H1 (cell line): ENCODE data around the gene LIPC. TPM values are rescaled to one million over a fixed set of nuclear protein-coding genes. Genes with fewer than 3 reads are reported as not detected.

Source experiments
- CTCF ChIA-PET: fragments of 300-600 bp; sonication (Branson Sonifier 250); formaldehyde crosslinking; loops from one replicate; lab custom pipeline; 2021; ENCODE audit not compliant: partially characterized antibody; lab: Charles Lee
- POLR2A ChIA-PET: fragments of 300-600 bp; sonication (Branson Sonifier 250); formaldehyde crosslinking; loops from one replicate; lab custom pipeline; 2021; ENCODE audit warnings: inconsistent platforms; ENCODE audit not compliant: partially characterized antibody; lab: Charles Lee
- DNase-seq, 2 experiments: peaks; one replicate each; pipeline versions ENCODE4 v3.0.0 to v3.0.0-alpha.2; 2010 to 2022; ENCODE audit warnings: low spot score in 2 of 2, low read depth in 1 of 2, mixed read lengths in 1 of 2
- FAIRE-seq: peaks from 2 replicates; lab custom pipeline; 2011; peaks lifted over from hg19 to GRCh38; lab: Jason Lieb, UNC
- H2AFZ ChIP-seq: 2 replicates; pipeline ENCODE4 v1.8.1; 2012; ENCODE audit warnings: low read length, inconsistent platforms
- H2AK5ac ChIP-seq: 2 replicates; pipeline ENCODE4 v1.6.1; 2013; ENCODE audit warnings: low read depth, low read length
- H2BK120ac ChIP-seq: replicated peaks from 2 replicates; pipeline ENCODE3; 2013; ENCODE audit warnings: low read depth, low read length, inconsistent platforms
- H2BK12ac ChIP-seq: 2 replicates; pipeline ENCODE4 v1.6.1; 2013; ENCODE audit warnings: low read depth, low read length
- H2BK15ac ChIP-seq: 2 replicates; pipeline ENCODE4 v1.6.1; 2013; ENCODE audit warnings: low read length
- H2BK20ac ChIP-seq: 2 replicates; pipeline ENCODE4 v1.6.1; 2013; ENCODE audit warnings: low read length
- H2BK5ac ChIP-seq: 2 replicates; pipeline ENCODE4 v1.6.1; 2013; ENCODE audit warnings: low read depth, low read length
- H3K14ac ChIP-seq: 2 replicates; pipeline ENCODE4 v1.6.1; 2013; ENCODE audit warnings: inconsistent platforms; ENCODE audit not compliant: insufficient read length
- H3K18ac ChIP-seq: 2 replicates; pipeline ENCODE4 v1.6.1; 2013; ENCODE audit warnings: low read length; ENCODE audit errors: extremely low read depth
- H3K23ac ChIP-seq: 2 replicates; pipeline ENCODE4 v1.6.1; 2013; ENCODE audit warnings: inconsistent platforms; ENCODE audit not compliant: insufficient read length
- H3K23me2 ChIP-seq: 2 replicates; pipeline ENCODE4 v1.6.1; 2013; ENCODE audit warnings: low read depth, low read length
- H3K27ac ChIP-seq: 2 replicates; pipeline ENCODE4 v1.6.1; 2011; ENCODE audit warnings: low read depth, low read length, inconsistent platforms
- H3K27me3 ChIP-seq, 4 experiments: replicated peaks in 1 of 4; 1 replicate in 1 of 4; 2 replicates in 3 of 4; pipeline versions ENCODE4 v1.6.1 to v1.8.1; 2011 to 2013; ENCODE audit warnings: low read length in 3 of 4, mild to moderate bottlenecking in 3 of 4, inconsistent platforms in 2 of 4, mixed read lengths in 2 of 4, moderate library complexity in 1 of 4; ENCODE audit not compliant: control insufficient read depth in 3 of 4, insufficient read depth in 3 of 4; ENCODE audit errors: extremely low read depth in 1 of 4
- H3K36me3 ChIP-seq, 4 experiments: 2 replicates each; pipeline versions ENCODE4 v1.6.1 to v1.8.1; 2011 to 2013; ENCODE audit warnings: mild to moderate bottlenecking in 4 of 4, low read length in 3 of 4, moderate library complexity in 2 of 4, control low read depth in 1 of 4, inconsistent platforms in 1 of 4; ENCODE audit not compliant: insufficient read depth in 4 of 4, control insufficient read depth in 2 of 4
- H3K4ac ChIP-seq: replicated peaks from 2 replicates; pipeline ENCODE3; 2013; ENCODE audit warnings: low read length, low read depth, mixed read lengths, inconsistent platforms; ENCODE audit not compliant: insufficient read length
- H3K4me1 ChIP-seq, 4 experiments: replicated peaks in 1 of 4; 1 replicate in 1 of 4; 2 replicates in 3 of 4; pipeline versions ENCODE4 v1.6.1 to v1.8.1; 2011 to 2013; ENCODE audit warnings: low read length in 3 of 4, inconsistent platforms in 2 of 4, mixed read lengths in 1 of 4; ENCODE audit not compliant: insufficient read depth in 4 of 4, control insufficient read depth in 3 of 4
- H3K4me2 ChIP-seq, 2 experiments: 2 replicates each; pipeline versions ENCODE4 v1.6.1 to v1.8.1; 2011 to 2013; ENCODE audit warnings: low read depth in 2 of 2, low read length in 2 of 2, control low read depth in 1 of 2, inconsistent platforms in 1 of 2, mild to moderate bottlenecking in 1 of 2; ENCODE audit not compliant: insufficient read depth in 1 of 2
- H3K4me3 ChIP-seq, 4 experiments: fragments of 200-600, 300-600 bp in 1 of 4; sonication (generic), shearing (Covaris generic), sonication (Bioruptor Twin) in 1 of 4; 2 replicates each; pipeline versions ENCODE4 v1.5.1 to v1.8.1; 2011 to 2016; ENCODE audit warnings: low read length in 4 of 4, low read depth in 3 of 4, control low read depth in 2 of 4, inconsistent platforms in 2 of 4, mild to moderate bottlenecking in 2 of 4, mixed read lengths in 1 of 4, moderate library complexity in 1 of 4; ENCODE audit not compliant: insufficient read depth in 2 of 4; ENCODE audit errors: extremely low read depth in 1 of 4
- H3K56ac ChIP-seq: replicated peaks from 2 replicates; pipeline ENCODE3; 2013; ENCODE audit warnings: low read depth, mild to moderate bottlenecking, mixed read lengths, low read length, inconsistent platforms; ENCODE audit not compliant: insufficient read length
- H3K79me1 ChIP-seq: 2 replicates; pipeline ENCODE4 v1.6.1; 2013; ENCODE audit warnings: low read depth, low read length, control low read depth
- H3K79me2 ChIP-seq, 2 experiments: 2 replicates each; pipeline versions ENCODE4 v1.6.1 to v1.8.1; 2012 to 2013; ENCODE audit warnings: low read length in 2 of 2, mild to moderate bottlenecking in 2 of 2, inconsistent platforms in 1 of 2; ENCODE audit not compliant: insufficient read depth in 2 of 2, control insufficient read depth in 1 of 2
- H3K9ac ChIP-seq, 4 experiments: replicated peaks in 1 of 4; 1 replicate in 1 of 4; 2 replicates in 3 of 4; pipeline versions ENCODE4 v1.6.1 to v1.8.1; 2011 to 2013; ENCODE audit warnings: low read depth in 3 of 4, low read length in 3 of 4, control low read depth in 2 of 4, mild to moderate bottlenecking in 2 of 4, moderate library complexity in 2 of 4, inconsistent platforms in 1 of 4; ENCODE audit errors: extremely low read depth in 1 of 4
- H3K9me3 ChIP-seq, 2 experiments: 2 replicates each; pipeline versions ENCODE4 v1.6.1 to v1.8.1; 2012 to 2013; ENCODE audit warnings: mild to moderate bottlenecking in 2 of 2, moderate library complexity in 2 of 2, control low read depth in 1 of 2, inconsistent platforms in 1 of 2, low read depth in 1 of 2, low read length in 1 of 2, mixed read lengths in 1 of 2; ENCODE audit not compliant: insufficient read depth in 2 of 2
- H4K20me1 ChIP-seq, 2 experiments: replicated peaks in 1 of 2; 2 replicates each; pipeline versions ENCODE3 to v1.8.1; 2011 to 2013; ENCODE audit warnings: inconsistent platforms in 2 of 2, low read length in 2 of 2, mild to moderate bottlenecking in 1 of 2; ENCODE audit not compliant: insufficient read depth in 2 of 2, control insufficient read depth in 1 of 2
- H4K5ac ChIP-seq: 2 replicates; pipeline ENCODE4 v1.6.1; 2013; ENCODE audit warnings: low read length, low read depth, mixed read lengths, inconsistent platforms; ENCODE audit not compliant: insufficient read length
- H4K8ac ChIP-seq: 2 replicates; pipeline ENCODE4 v1.8.0; 2013; ENCODE audit warnings: mild to moderate bottlenecking, moderate library complexity, low read length, inconsistent platforms; ENCODE audit not compliant: insufficient read depth; ENCODE audit errors: extremely low read depth
- H4K91ac ChIP-seq: replicated peaks from 2 replicates; pipeline ENCODE3; 2013; ENCODE audit warnings: low read length, mixed read lengths, inconsistent platforms; ENCODE audit not compliant: insufficient read length
- CBX5 ChIP-seq: fragments of 300-800, 300-1000 bp; sonication (generic); IDR thresholded peaks from 2 replicates; pipeline ENCODE4 v1.7.1; 2016; ENCODE audit warnings: antibody characterized with exemption, low read length, low read depth
- KDM1A ChIP-seq: fragments of 200-600, 300-600 bp; sonication (generic); IDR thresholded peaks from 2 replicates; pipeline ENCODE4 v1.7.1; 2016; ENCODE audit warnings: mild to moderate bottlenecking, low read length, borderline replicate concordance
- KDM5A ChIP-seq: fragments of 200-600 bp; IDR thresholded peaks from 2 replicates; pipeline ENCODE4 v1.7.1; 2012; ENCODE audit warnings: mild to moderate bottlenecking, low read length, inconsistent platforms, mixed read lengths
- RBBP5 ChIP-seq: IDR thresholded peaks from 2 replicates; pipeline ENCODE4 v1.7.1; 2012; ENCODE audit warnings: low read depth, mild to moderate bottlenecking, inconsistent platforms, low read length, moderate library complexity, borderline replicate concordance
- SAP30 ChIP-seq: fragments of 300-600 bp; sonication (generic); IDR thresholded peaks from 2 replicates; pipeline ENCODE4 v1.7.1; 2012; ENCODE audit warnings: low read length, moderate library complexity, mild to moderate bottlenecking, inconsistent platforms; ENCODE audit not compliant: insufficient read depth, insufficient replicate concordance
- SIN3A ChIP-seq, 2 experiments: IDR thresholded peaks in 1 of 2; conservative IDR thresholded peaks in 1 of 2; 2 replicates each; pipeline ENCODE4 v1.6.1; 2011 to 2012; ENCODE audit warnings: low read length in 2 of 2, improper control_type of control experiment in 1 of 2, low read depth in 1 of 2, mild to moderate bottlenecking in 1 of 2
- ZNF274 ChIP-seq: IDR thresholded peaks from 2 replicates; pipeline ENCODE4 v1.7.0; 2012; ENCODE audit warnings: low read length, borderline replicate concordance; ENCODE audit errors: extremely low read depth
- WGBS, 2 experiments: shearing (Covaris generic) in 1 of 2; methylation state at CpG; one replicate each; pipeline versions ENCODE4 v1.1.6 to v1.1.7; 2013 to 2015; ENCODE audit warnings: low lambda C conversion rate in 2 of 2, mixed read lengths in 2 of 2, inconsistent platforms in 1 of 2, low coverage in 1 of 2, missing lambda C conversion rate in 1 of 2; ENCODE audit not compliant: insufficient replicate concordance in 2 of 2, insufficient coverage in 1 of 2, insufficient read length in 1 of 2; ENCODE audit errors: extremely low coverage in 1 of 2, missing lambda C conversion rate in 1 of 2; 5-methylcytosine and 5-hydroxymethylcytosine counted together
- polyA plus RNA-seq, 7 experiments: library from polyadenylated mRNA; depleted of rRNA in 3 of 7; stranded (reverse) in 5 of 7; unstranded in 2 of 7; fragments of >200 nt in 5 of 7; fragments of 200-250 nt in 2 of 7; gene quantifications; 1 replicate in 5 of 7; 2 replicates in 1 of 7; 4 replicates in 1 of 7; pipeline versions ENCODE4 v1.2.1 to v1.2.3, GENCODE V29; 2011 to 2013; ENCODE audit warnings: missing spikeins in 2 of 7, mixed read lengths in 2 of 7
- total RNA-seq: library from RNA; stranded (reverse); fragmentation: NEBNext Ultra II Directional; extraction: Animal tissue kit (Norgen Biotek cat#: 25700); gene quantifications from 2 replicates; pipeline ENCODE4 v1.2.1, GENCODE V29; 2021

The LIPC gene
- total and polyA plus RNA-seq, 2 of the 8 experiments (the other 6 are each of a cell fraction or from before 2014, with no cell fraction given): not detected

- Histone ChIP-seq H3K27ac (no peak overlapping the region), H3K23ac (no peak overlapping the region), H2AK5ac (no peak overlapping the region), H2AFZ (no peak overlapping the region), H4K5ac (no peak overlapping the region), H3K14ac (no peak overlapping the region), H3K18ac (no peak overlapping the region), H3K23me2 (no peaks in the 10 kb centered on the region), H4K8ac (no peak overlapping the region), H3K9ac (no peak overlapping the region), H3K79me1 (no peaks in the 10 kb centered on the region), H2BK5ac (no peak overlapping the region), H3K4me3 (no peak overlapping the region), H2BK15ac (no peak overlapping the region), H2BK12ac (no peak overlapping the region), H3K4me1 (0 out of 7 replicates have a peak, but pooled peaks cover 0 to 2% (median 0%) of the 10 kb centered on the region in 4 experiments), H3K79me2 (no peaks in the 10 kb centered on the region), H2BK20ac (no peak overlapping the region), H3K9me3 (no peaks in the 10 kb centered on the region), H3K36me3 (no peaks in the 10 kb centered on the region), H2BK120ac (no peak overlapping the region), H4K20me1 (no peaks in the 10 kb centered on the region), H4K91ac (no peak overlapping the region), H3K4ac (no peak overlapping the region), H3K4me2 (no peak overlapping the region), H3K56ac (no peak overlapping the region), H3K27me3 (no peaks in the 10 kb centered on the region)
- DNase-seq (no peak), FAIRE-seq (no peak)
- 93% methylated on average over 1 of the region's 1 CpG; no CpG with 5 or more reads in 1 of the 2 experiments for WGBS, 2 experiments
- POLR2A ChIA-PET: no interaction called here
- CTCF ChIA-PET: interaction anchor here (0.5 to 1.4 kb wide), 3 partner anchors 10 to 868 kb away, joined by 3 to 4 read pairs (median 3); no protein-coding TSS in a partner anchor
- TF ChIP-seq KDM1A (no peak), SAP30 (no peak), KDM5A (no peak), ZNF274 (no peak), SIN3A (conservative IDR thresholded peaks at IDR 0.05 in 1 of 2, IDR thresholded peaks at IDR 0.05 in 1 of 2; ENCODE audit: low read depth in 1 of 2, low read length in 2 of 2) (no peak), RBBP5 (no peak), CBX5 (no peak)
Observed at GRCh38 chr15:58509556-58509955, 77.8 kb downstream of the LIPC start.
